HG03060 (cell line): ENCODE measurements around the gene GRIFIN.

Experiments
- ATAC-seq: cut with Tn5 transposase; IDR thresholded peaks from one replicate; pipeline ENCODE4 v1.9.1; 2021; ENCODE audit warnings: low read depth, moderate number of reproducible peaks; ENCODE audit not compliant: unreplicated experiment

Gene GRIFIN

GRCh38 chr7:2499719-2500430 is 23.7 kb upstream of the GRIFIN start:
- ATAC-seq, result no peak

DNA sequence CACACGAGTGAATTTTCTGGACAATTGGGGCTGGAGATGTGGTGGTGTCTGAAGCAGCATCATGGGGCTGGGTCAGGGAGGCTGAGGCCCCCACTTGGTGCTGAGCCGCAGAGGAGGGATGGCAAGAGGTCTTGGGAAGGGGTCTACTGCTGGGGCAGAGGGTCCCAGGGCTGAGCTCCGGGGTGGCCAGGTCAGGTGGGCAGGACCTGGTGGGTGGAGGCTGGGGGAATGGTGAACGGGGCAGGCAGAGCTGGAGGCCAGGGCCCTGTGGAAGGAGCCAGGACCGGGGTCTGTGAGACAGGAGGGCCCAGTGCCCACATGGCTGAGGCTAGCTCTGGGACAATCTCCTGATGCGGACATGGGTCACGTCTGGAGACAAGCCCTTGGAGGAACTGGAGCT is 23.0 kb upstream of the GRIFIN start:
- no peak for ATAC-seq

GRCh38 chr7:2498708-2499107 is 22.5 kb upstream of the GRIFIN start:
- no peak for ATAC-seq

DNA sequence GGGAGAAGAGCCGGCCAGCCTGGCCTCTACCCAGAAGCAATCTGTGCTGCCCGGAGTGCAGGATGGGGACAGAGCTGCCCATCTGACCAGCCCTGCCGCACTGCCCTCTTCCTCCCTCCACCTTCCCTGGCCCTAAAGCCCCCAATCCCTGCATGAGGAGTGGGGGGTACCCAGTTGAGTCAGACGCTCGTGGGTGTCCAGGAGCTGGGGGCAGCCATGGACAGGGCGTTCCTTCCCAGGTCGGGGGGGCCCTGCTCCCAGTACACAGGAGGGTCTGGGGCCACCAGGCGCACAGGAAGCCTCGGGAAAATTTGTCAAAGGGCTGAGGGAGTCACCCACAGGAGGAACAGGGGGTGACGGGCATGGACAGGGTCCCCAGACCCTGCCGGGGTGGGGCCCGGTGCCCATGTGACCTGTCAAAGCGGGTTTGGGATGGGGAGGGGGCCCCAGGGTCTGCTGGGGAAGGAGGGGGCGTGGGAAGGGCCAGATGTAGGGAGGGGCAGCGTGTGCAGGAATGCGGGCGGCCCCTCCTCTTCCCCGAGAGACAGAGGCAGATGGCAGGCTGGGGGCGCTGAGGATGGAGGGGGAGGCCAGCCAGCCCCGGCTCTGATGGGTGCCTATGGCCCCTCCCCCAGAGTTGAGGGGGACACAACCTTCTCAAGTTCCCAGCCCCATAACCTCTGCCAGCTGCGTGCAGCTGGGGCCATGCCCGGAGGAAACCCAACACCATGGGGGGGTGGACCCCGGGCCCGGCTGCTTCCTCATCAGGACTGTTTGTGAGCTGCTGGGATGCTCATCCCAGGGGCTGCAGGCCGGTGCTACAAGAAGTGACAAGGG is 21.5 kb upstream of the GRIFIN start:
- ATAC-seq, result no peak

DNA sequence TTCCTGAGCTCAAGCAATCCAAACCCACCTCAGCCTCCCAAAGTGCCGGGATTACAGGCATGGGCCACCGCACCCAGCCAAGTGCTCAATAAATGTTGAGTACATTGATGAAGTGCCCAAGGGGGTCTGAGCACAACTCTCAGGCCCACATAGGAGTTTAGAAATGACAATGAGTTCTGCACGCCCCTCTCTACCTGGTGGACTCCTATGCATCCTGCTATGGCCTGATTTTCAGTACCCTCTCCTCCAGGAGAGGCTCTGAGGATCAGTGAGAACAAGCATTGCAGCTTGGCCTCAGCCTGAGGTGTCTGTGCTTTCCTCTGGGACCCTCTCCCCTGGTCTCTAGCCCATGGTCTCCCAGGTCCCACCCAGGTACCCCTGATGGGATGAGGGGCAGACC is 20.9 kb upstream of the GRIFIN start:
- ATAC-seq, result no peak

GRCh38 chr7:2496375-2496774 is 20.2 kb upstream of the GRIFIN start:
- ATAC-seq, result no peak

- no peak for ATAC-seq
Observed at GRCh38 chr7:2495418-2496299, 19.5 kb upstream of the GRIFIN start.

DNA sequence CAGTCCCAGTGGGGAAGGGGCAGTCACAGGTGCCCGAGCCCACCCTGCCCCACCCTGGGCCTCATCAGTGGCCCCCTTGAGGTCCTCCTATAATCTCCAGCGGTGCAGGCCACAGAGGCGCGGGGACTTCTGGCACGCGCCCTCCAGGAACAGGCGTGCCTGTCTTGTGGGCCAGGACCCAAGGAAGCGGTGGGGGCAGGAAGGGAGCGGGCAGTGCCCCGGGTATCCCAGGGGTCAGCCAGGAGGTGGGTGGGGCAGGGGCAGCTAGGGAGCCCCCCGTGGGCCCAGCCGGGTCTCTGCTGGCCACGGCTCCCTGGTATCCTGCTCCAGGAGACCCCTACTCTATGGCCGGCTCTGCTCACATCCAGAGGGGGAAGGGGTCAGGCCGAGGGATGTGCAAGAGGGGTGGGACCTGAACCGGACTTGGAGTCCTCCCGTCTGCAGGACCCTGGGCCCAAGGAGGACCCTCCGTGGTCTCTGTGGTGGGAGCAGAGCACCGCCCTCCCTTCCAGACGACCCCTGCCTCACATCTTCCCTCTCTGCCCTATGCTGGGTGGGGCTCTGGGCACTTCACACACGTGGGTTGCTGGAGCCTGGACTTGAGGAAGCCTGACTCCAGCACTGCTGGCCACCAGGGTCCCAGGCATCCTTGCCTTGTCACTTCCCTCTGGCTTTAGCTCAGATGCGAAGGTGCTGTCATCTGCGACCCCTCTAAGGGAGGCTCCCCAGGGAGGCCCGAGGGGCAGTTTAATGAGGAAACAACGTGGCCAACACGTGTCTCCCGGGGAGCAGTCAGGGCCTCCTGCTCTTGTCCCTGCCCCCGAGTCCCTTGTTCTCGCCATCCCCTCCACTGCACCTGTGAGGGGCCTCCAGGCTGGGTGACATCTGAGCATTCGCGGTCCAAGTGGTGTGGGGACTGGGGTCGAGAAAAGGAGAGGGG is 18.3 kb upstream of the GRIFIN start:
- ATAC-seq, result no peak

DNA sequence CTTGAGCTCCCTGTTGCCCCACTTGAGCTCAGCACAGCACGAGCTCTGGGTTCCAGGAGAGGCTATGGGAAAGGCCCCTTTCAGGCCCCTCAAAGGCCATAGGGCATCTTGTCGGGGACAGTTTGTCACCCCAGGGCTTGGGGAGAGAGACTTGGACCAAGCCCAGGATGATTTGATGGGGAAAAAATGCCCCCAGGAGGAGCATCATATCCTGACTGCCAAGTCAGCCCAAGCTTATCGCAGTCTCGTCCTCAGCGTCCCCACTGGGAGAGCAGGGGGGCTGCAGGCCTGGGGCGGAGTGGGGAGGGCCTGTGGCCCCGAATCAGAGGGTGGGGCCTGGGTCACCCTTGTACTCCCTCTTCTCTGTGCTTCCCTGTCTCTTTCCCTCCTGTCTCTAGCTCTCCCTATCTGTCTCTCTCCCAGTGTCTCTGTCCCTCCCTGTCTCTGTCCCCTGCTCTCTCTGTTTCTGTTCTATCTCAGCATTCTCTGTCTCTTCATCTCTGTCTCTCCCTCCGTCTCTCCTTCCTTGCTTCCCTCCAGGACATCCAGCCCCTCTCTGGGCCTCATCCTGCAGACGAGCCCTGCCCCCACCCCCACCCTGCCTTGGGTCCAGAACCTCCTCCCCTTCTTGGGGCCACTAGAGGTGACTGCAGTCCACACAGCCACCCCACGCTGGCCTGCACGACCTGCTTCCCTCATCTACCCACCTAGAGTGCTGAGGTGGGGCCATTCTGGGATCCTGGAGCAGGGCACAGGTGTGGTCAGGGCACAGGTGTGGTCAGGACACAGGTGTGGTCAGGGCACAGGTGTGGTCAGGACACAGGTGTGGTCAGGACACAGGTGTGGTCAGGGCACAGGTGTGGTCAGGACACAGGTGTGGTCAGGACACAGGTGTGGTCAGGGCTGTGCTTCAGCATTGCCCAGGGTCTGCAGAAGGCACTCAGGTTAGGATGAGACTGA is 17.3 kb upstream of the GRIFIN start:
- no peak for ATAC-seq

- no peak for ATAC-seq
Observed at GRCh38 chr7:2492038-2492437, 15.8 kb upstream of the GRIFIN start.

- no peak for ATAC-seq
Observed at GRCh38 chr7:2490181-2490651, 14.0 kb upstream of the GRIFIN start.

GRCh38 chr7:2488681-2489080 is 12.5 kb upstream of the GRIFIN start:
- no peak for ATAC-seq

DNA sequence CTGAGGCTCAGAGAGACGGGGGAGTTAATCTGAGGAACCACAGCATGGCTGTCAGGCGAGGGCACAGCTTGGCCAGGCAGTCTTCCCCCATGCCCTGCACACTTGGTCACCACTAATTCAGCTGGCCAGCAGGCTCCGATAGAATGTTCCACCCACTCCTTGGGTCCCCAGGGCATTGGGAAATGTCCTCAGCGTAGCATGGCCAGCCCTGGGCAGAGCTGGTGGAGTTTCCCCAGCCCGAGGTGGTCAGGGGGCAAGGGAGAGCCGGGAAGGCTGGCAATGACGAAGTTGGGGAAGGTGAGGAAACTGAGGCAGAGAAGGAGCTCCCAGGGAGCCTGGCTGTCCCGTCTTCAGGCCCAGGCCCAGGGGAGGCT is 12.1 kb upstream of the GRIFIN start:
- ATAC-seq, result no peak

GRCh38 chr7:2487586-2488271 is 11.5 kb upstream of the GRIFIN start:
- no peak for ATAC-seq

GRCh38 chr7:2484868-2485267 is 8.7 kb upstream of the GRIFIN start:
- ATAC-seq, result no peak

- no peak for ATAC-seq
Observed at GRCh38 chr7:2483494-2483893, 7.3 kb upstream of the GRIFIN start.

DNA sequence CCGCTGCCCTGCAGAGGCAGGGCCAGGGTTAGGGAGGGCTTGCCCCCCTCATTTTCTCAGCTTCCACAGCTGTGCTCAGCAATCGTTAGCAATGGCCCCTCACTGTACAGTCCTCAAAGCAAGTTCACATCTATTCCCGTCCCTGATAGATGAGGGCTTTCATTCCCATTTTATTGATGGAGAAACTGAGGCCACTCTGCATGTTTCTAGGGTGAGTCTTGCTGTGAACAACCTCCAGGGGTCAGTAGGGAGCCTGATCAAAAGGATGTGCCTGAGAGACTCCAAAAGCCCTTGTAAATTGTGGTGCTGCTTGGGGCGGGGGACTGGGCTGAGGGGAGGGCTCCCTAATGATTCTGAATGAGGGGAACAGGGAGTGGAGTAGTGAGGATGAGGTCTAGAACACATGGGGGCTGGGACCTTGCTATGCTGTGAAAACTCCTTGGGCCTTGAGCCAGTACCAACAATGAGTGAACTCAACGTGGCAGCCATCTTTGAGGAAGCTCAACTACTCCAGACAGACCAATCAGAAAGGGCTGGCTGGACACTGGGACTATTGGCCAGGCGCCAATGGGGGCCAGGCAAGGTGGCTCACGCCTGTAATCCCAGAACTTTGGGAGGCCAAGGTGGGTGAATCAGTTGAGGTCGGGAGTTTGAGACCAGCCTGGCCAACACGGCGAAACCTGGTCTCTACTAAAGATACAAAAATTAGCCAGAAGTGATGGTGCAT is 6.7 kb upstream of the GRIFIN start:
- no peak for ATAC-seq

- no peak for ATAC-seq
Observed at GRCh38 chr7:2481195-2481594, 5.0 kb upstream of the GRIFIN start.
